H9 (cell line): ENCODE data around the gene RRBP1. TPM values are rescaled to one million over a fixed set of nuclear protein-coding genes. Genes with fewer than 3 reads are reported as not detected.

Experiments used
- DNase-seq: peaks from one replicate; pipeline ENCODE4 v3.0.0-alpha.2; 2017
- H2AFZ ChIP-seq: one replicate; pipeline ENCODE4 v1.6.1; 2013; ENCODE audit warnings: mild to moderate bottlenecking, low read length, control low read depth, moderate library complexity
- H2AK5ac ChIP-seq: 2 replicates; pipeline ENCODE4 v1.6.1; 2013; ENCODE audit warnings: low read length, control low read depth, mixed read lengths; ENCODE audit not compliant: insufficient read length
- H2BK120ac ChIP-seq: one replicate; pipeline ENCODE4 v1.6.1; 2013; ENCODE audit warnings: low read depth, mild to moderate bottlenecking, low read length, control low read depth, inconsistent platforms; ENCODE audit not compliant: poor library complexity, severe bottlenecking
- H2BK12ac ChIP-seq: 2 replicates; pipeline ENCODE4 v1.6.1; 2013; ENCODE audit warnings: low read length, control low read depth, mixed read lengths, low read depth; ENCODE audit not compliant: insufficient read length
- H2BK15ac ChIP-seq: 2 replicates; pipeline ENCODE4 v1.6.1; 2013; ENCODE audit warnings: low read depth, low read length, control low read depth
- H2BK20ac ChIP-seq: one replicate; pipeline ENCODE4 v1.6.1; 2013; ENCODE audit warnings: low read depth, mild to moderate bottlenecking, low read length, control low read depth, inconsistent platforms; ENCODE audit not compliant: poor library complexity, severe bottlenecking
- H2BK5ac ChIP-seq: 2 replicates; pipeline ENCODE4 v1.6.1; 2013; ENCODE audit warnings: low read length, control low read depth, mixed read lengths; ENCODE audit not compliant: insufficient read length
- H3K14ac ChIP-seq: 2 replicates; pipeline ENCODE4 v1.6.1; 2013; ENCODE audit warnings: low read length, control low read depth; ENCODE audit not compliant: insufficient read depth
- H3K18ac ChIP-seq: 2 replicates; pipeline ENCODE4 v1.6.1; 2013; ENCODE audit warnings: low read depth, mild to moderate bottlenecking, mixed read lengths, low read length, control low read depth; ENCODE audit not compliant: insufficient read length
- H3K23ac ChIP-seq: 2 replicates; pipeline ENCODE4 v1.6.1; 2013; ENCODE audit warnings: low read length, control low read depth, mixed read lengths, low read depth; ENCODE audit not compliant: insufficient read length
- H3K23me2 ChIP-seq: 2 replicates; pipeline ENCODE4 v1.6.1; 2013; ENCODE audit warnings: low read depth, mild to moderate bottlenecking, mixed read lengths, low read length, control low read depth; ENCODE audit not compliant: insufficient read length, poor library complexity, severe bottlenecking
- H3K27ac ChIP-seq: 2 replicates; pipeline ENCODE4 v1.5.1; 2013; ENCODE audit warnings: low read length, control low read depth, mixed read lengths, low read depth; ENCODE audit not compliant: insufficient read length
- H3K27me3 ChIP-seq: 2 replicates; pipeline ENCODE4 v1.6.1; 2013; ENCODE audit warnings: low read length, control low read depth, inconsistent platforms; ENCODE audit not compliant: insufficient read depth
- H3K4ac ChIP-seq: 2 replicates; pipeline ENCODE4 v1.6.1; 2013; ENCODE audit warnings: low read depth, mild to moderate bottlenecking, control low read depth, inconsistent platforms, low read length, moderate library complexity
- H3K4me1 ChIP-seq: 2 replicates; pipeline ENCODE4 v1.6.1; 2013; ENCODE audit warnings: low read length, control low read depth, inconsistent platforms; ENCODE audit not compliant: insufficient read depth
- H3K4me2 ChIP-seq: 2 replicates; pipeline ENCODE4 v1.6.1; 2013; ENCODE audit warnings: low read length, control low read depth, mixed read lengths; ENCODE audit not compliant: insufficient read length, insufficient read depth
- H3K56ac ChIP-seq: 2 replicates; pipeline ENCODE4 v1.6.1; 2013; ENCODE audit warnings: low read depth, mild to moderate bottlenecking, mixed read lengths, low read length, control low read depth; ENCODE audit not compliant: insufficient read length
- H3K79me1 ChIP-seq: 2 replicates; pipeline ENCODE4 v1.6.1; 2013; ENCODE audit warnings: low read depth, mild to moderate bottlenecking, moderate library complexity, low read length, control low read depth, inconsistent platforms; ENCODE audit not compliant: insufficient read depth, poor library complexity, severe bottlenecking
- H3K79me2 ChIP-seq: 2 replicates; pipeline ENCODE4 v1.6.1; 2013; ENCODE audit warnings: low read length, control low read depth, inconsistent platforms; ENCODE audit not compliant: insufficient read depth
- H3K9ac ChIP-seq: 2 replicates; pipeline ENCODE4 v1.6.1; 2013; ENCODE audit warnings: low read length, control low read depth, mixed read lengths; ENCODE audit not compliant: insufficient read length; ENCODE audit errors: extremely low read depth
- H3K9me3 ChIP-seq: one replicate; pipeline ENCODE4 v1.6.1; 2013; ENCODE audit warnings: low read depth, low read length, inconsistent platforms; ENCODE audit not compliant: control insufficient read depth
- H3T11ph ChIP-seq: one replicate; pipeline ENCODE4 v1.6.1; 2013; ENCODE audit warnings: mild to moderate bottlenecking, low read length, control low read depth, inconsistent platforms
- H4K20me1 ChIP-seq: one replicate; pipeline ENCODE4 v1.6.1; 2013; ENCODE audit not compliant: control insufficient read depth, insufficient read length, insufficient read depth
- H4K5ac ChIP-seq: 2 replicates; pipeline ENCODE4 v1.6.1; 2013; ENCODE audit warnings: low read depth, mild to moderate bottlenecking, mixed read lengths, low read length, control low read depth; ENCODE audit not compliant: insufficient read length
- H4K8ac ChIP-seq: replicated peaks from 2 replicates; pipeline ENCODE4 v1.6.1; 2013; ENCODE audit warnings: low read length, control low read depth, mixed read lengths, low read depth; ENCODE audit not compliant: insufficient read length
- H4K91ac ChIP-seq: 2 replicates; pipeline ENCODE4 v1.6.1; 2013; ENCODE audit warnings: low read depth, mild to moderate bottlenecking, moderate library complexity, mixed read lengths, low read length, control low read depth; ENCODE audit not compliant: insufficient read length
- H3K27ac Mint-ChIP-seq, 3 experiments: 2 replicates in 2 of 3; 3 replicates in 1 of 3; pipeline ENCODE4 v1.8.0; 2020 to 2021; ENCODE audit warnings: mixed read lengths in 3 of 3, mild to moderate bottlenecking in 1 of 3, moderate library complexity in 1 of 3
- H3K27me3 Mint-ChIP-seq: 2 replicates; pipeline ENCODE4 v1.8.0; 2021; ENCODE audit warnings: low read depth, mild to moderate bottlenecking, moderate library complexity, mixed read lengths
- H3K36me3 Mint-ChIP-seq, 3 experiments: 2 replicates in 2 of 3; 3 replicates in 1 of 3; pipeline ENCODE4 v1.8.0; 2020 to 2021; ENCODE audit warnings: low read depth in 3 of 3, mixed read lengths in 3 of 3; ENCODE audit not compliant: insufficient read depth in 1 of 3
- H3K4me1 Mint-ChIP-seq, 2 experiments: 2 replicates each; pipeline ENCODE4 v1.8.0; 2020; ENCODE audit warnings: mixed read lengths in 2 of 2
- H3K4me3 Mint-ChIP-seq, 2 experiments: 2 replicates in 1 of 2; 3 replicates in 1 of 2; pipeline ENCODE4 v1.8.0; 2020 to 2021; ENCODE audit warnings: mild to moderate bottlenecking in 2 of 2, mixed read lengths in 2 of 2, moderate library complexity in 1 of 2
- H3K9me3 Mint-ChIP-seq, 2 experiments: 2 replicates in 1 of 2; 3 replicates in 1 of 2; pipeline ENCODE4 v1.8.0; 2020; ENCODE audit warnings: mild to moderate bottlenecking in 2 of 2, mixed read lengths in 2 of 2, moderate library complexity in 1 of 2
- WGBS: extraction: QIAGEN DNeasy Blood & Tissue Kit; methylation state at CpG from one replicate; pipeline ENCODE4 v1.1.7; 2013; ENCODE audit warnings: missing lambda C conversion rate, low lambda C conversion rate, mixed read lengths; ENCODE audit not compliant: insufficient read length; ENCODE audit errors: extremely low coverage; 5-methylcytosine and 5-hydroxymethylcytosine counted together
- total RNA-seq: library from RNA; stranded (reverse); gene quantifications from 2 replicates; pipeline ENCODE4 v1.2.1, GENCODE V29; 2021
- TF ChIP-seq, protein P1 (sequence below): fragments of 200-600 bp; sonication (generic); conservative IDR thresholded peaks from 3 replicates; pipeline ENCODE4 v1.8.0; 2021; ENCODE audit warnings: antibody characterized with exemption, mild to moderate bottlenecking

The RRBP1 gene
- total RNA-seq, 1 experiment from 2014 or later = 97.8 TPM

DNA sequence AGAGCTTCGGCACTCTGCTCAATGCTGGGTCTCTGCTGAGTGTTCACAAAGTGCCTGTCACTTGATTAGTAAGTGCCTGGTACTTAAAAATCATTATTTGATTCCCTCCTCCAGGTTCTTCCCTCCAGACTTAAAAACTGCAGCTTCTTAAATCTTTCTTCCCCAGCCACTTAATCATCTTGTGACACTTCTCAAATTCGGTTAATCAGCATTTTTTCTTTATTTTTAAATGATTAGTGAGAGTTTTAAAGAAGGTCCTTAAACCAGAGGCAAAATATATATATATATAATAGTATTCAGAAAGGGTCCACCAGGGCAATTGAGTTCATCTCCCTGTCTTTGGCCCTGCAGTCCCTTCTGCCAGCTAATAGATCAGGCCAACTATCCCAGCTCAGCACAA is 9.7 kb upstream of the RRBP1 start:
- Histone ChIP-seq H3K23ac (no peak overlapping the region), H4K5ac (no peak overlapping the region), H2BK15ac (no peak overlapping the region), H3K4me2 (no peak overlapping the region), H3K79me2 (no peaks in the 10 kb centered on the region), H4K20me1 (no peaks in the 10 kb centered on the region), H2BK5ac (no peak overlapping the region), H3K56ac (no peak overlapping the region), H3K23me2 (no peaks in the 10 kb centered on the region), H3K4me1 (peaks cover 8% of the 10 kb centered on the region; the same call in 1 of the 2 replicates), H3K79me1 (no peaks in the 10 kb centered on the region), H2AFZ (no peak overlapping the region), H2AK5ac (no peak overlapping the region), H3K4ac (no peak overlapping the region), H3K9me3 (no peaks in the 10 kb centered on the region), H3T11ph (no peak overlapping the region), H3K27me3 (no peaks in the 10 kb centered on the region), H4K8ac (no peak overlapping the region), H3K27ac (no peak overlapping the region), H2BK20ac (no peak overlapping the region), H3K9ac (no peak overlapping the region), H2BK12ac (no peak overlapping the region), H3K18ac (no peak overlapping the region), H4K91ac (no peak overlapping the region), H3K14ac (no peak overlapping the region), H2BK120ac (no peak overlapping the region)
- no peak overlapping the region for H3K27ac Mint-ChIP-seq
- WGBS = no CpG with 5 or more reads among the region's 2 CpGs
- peaks cover 23% of the 10 kb centered on the region for H3K27me3 Mint-ChIP-seq
- H3K4me3 Mint-ChIP-seq = no peak overlapping the region
- H3K9me3 Mint-ChIP-seq = peaks cover 6 to 17% of the 10 kb centered on the region in 2 experiments; a peak in 4 of 5 replicates
- TF ChIP-seq, protein P1, sequence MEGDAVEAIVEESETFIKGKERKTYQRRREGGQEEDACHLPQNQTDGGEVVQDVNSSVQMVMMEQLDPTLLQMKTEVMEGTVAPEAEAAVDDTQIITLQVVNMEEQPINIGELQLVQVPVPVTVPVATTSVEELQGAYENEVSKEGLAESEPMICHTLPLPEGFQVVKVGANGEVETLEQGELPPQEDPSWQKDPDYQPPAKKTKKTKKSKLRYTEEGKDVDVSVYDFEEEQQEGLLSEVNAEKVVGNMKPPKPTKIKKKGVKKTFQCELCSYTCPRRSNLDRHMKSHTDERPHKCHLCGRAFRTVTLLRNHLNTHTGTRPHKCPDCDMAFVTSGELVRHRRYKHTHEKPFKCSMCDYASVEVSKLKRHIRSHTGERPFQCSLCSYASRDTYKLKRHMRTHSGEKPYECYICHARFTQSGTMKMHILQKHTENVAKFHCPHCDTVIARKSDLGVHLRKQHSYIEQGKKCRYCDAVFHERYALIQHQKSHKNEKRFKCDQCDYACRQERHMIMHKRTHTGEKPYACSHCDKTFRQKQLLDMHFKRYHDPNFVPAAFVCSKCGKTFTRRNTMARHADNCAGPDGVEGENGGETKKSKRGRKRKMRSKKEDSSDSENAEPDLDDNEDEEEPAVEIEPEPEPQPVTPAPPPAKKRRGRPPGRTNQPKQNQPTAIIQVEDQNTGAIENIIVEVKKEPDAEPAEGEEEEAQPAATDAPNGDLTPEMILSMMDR = no peak
- peaks cover 0 to 3% (median 2%) of the 10 kb centered on the region in 3 experiments; a peak in 3 of 7 replicates for H3K36me3 Mint-ChIP-seq
- DNase-seq = no peak
- H3K4me1 Mint-ChIP-seq = peaks cover 10% of the 10 kb centered on the region in 2 experiments
